HG03354 (cell line): ENCODE data around the gene FARP2.

Experiments
- ATAC-seq: cut with Tn5 transposase; IDR thresholded peaks from one replicate; pipeline ENCODE4 v1.9.1; 2021; ENCODE audit warnings: mild to moderate bottlenecking; ENCODE audit not compliant: unreplicated experiment, poor library complexity, severe bottlenecking

FARP2 gene

GRCh38 chr2:241540771-241541561 is 184.9 kb downstream of the FARP2 start:
- no peak for ATAC-seq

GRCh38 chr2:241541564-241542277 is 185.6 kb downstream of the FARP2 start:
- no peak for ATAC-seq

GRCh38 chr2:241542278-241542605 is 186.2 kb downstream of the FARP2 start:
- no peak for ATAC-seq
